HEK293 (cell line): ENCODE data around the gene TMEM45A.
"Not testable (repeated sequence)": the region's sequence is repeated elsewhere in the genome, so short reads cannot be mapped to it uniquely, and the experiment has no call there.

ENCODE experiments used
- CTCF ChIA-PET: fragments of 350-600 bp; formaldehyde crosslinking; extraction: SDS; loops from one replicate; lab custom pipeline; 2021; ENCODE audit warnings: antibody characterized with exemption; lab: Yijun Ruan, JAX
- POLR2A ChIA-PET: fragments of 300-600 bp; formaldehyde crosslinking; extraction: SDS; loops from one replicate; lab custom pipeline; 2020; ENCODE audit warnings: antibody characterized with exemption, inconsistent platforms; lab: Yijun Ruan, JAX
- H3K27ac ChIP-seq: fragments of 200-500 bp; sonication (Bioruptor generic); 2 replicates; pipeline ENCODE4 v1.5.1; 2014; ENCODE audit warnings: low read depth, low read length, control low read depth, inconsistent platforms; ENCODE audit errors: extremely low read depth
- H3K36me3 ChIP-seq, 2 experiments: fragments of 200-500 bp in 1 of 2; sonication (Bioruptor generic) in 1 of 2; 1 replicate in 1 of 2; 2 replicates in 1 of 2; pipeline ENCODE4 v1.5.1; 2014 to 2017; ENCODE audit warnings: inconsistent platforms in 2 of 2, low read length in 2 of 2; ENCODE audit not compliant: control insufficient read depth in 2 of 2, insufficient read depth in 1 of 2
- H3K4me1 ChIP-seq: fragments of 200-500 bp; sonication (Bioruptor generic); 2 replicates; pipeline ENCODE4 v1.5.1; 2014; ENCODE audit warnings: mild to moderate bottlenecking, low read length, inconsistent platforms; ENCODE audit not compliant: control insufficient read depth, insufficient read depth
- H3K4me3 ChIP-seq: 2 replicates; pipeline ENCODE4 v1.5.1; 2011; ENCODE audit warnings: low read depth, mild to moderate bottlenecking, control low read depth, low read length, moderate library complexity
- H3K9me3 ChIP-seq: fragments of 200-500 bp; sonication (Bioruptor generic); 2 replicates; pipeline ENCODE4 v1.5.1; 2014; ENCODE audit warnings: low read depth, low read length, inconsistent platforms; ENCODE audit not compliant: control insufficient read depth, insufficient read depth
- FEZF1 ChIP-seq: fragments of 450-650 bp; formaldehyde crosslinking; IDR thresholded peaks from 2 replicates; pipeline ENCODE4 v1.5.1; 2016; ENCODE audit warnings: missing biosample characterization, missing genetic modification characterization
- HIC1 ChIP-seq: fragments of 450-650 bp; formaldehyde crosslinking; IDR thresholded peaks from 2 replicates; pipeline ENCODE4 v1.5.1; 2016; ENCODE audit warnings: missing biosample characterization, missing genetic modification characterization
- HOXD13 ChIP-seq: sonication (generic); formaldehyde crosslinking; IDR thresholded peaks from 2 replicates; pipeline ENCODE4 v1.8.0; 2022; ENCODE audit warnings: missing genetic modification reagents, borderline replicate concordance
- IKZF3 ChIP-seq: fragments of 450-650 bp; IDR thresholded peaks from 2 replicates; pipeline ENCODE4 v1.5.0; 2018; ENCODE audit warnings: missing biosample characterization, mild to moderate bottlenecking, missing genetic modification characterization, moderate library complexity
- INSM2 ChIP-seq: fragments of 450-650 bp; formaldehyde crosslinking; IDR thresholded peaks from 2 replicates; pipeline ENCODE4 v1.5.1; 2016; ENCODE audit warnings: missing biosample characterization, missing genetic modification characterization
- KLF16 ChIP-seq: fragments of 450-650 bp; formaldehyde crosslinking; IDR thresholded peaks from 2 replicates; pipeline ENCODE4 v1.5.1; 2017; ENCODE audit warnings: missing biosample characterization, missing genetic modification characterization
- KLF17 ChIP-seq: fragments of 450-650 bp; formaldehyde crosslinking; IDR thresholded peaks from 2 replicates; pipeline ENCODE4 v1.5.1; 2016; ENCODE audit warnings: missing biosample characterization, missing genetic modification characterization
- KLF7 ChIP-seq: fragments of 450-650 bp; formaldehyde crosslinking; IDR thresholded peaks from 2 replicates; pipeline ENCODE4 v1.5.1; 2016; ENCODE audit warnings: missing biosample characterization, missing genetic modification characterization, borderline replicate concordance
- MZF1 ChIP-seq: fragments of 450-650 bp; formaldehyde crosslinking; IDR thresholded peaks from 2 replicates; pipeline ENCODE4 v1.5.1; 2017; ENCODE audit warnings: missing biosample characterization, missing genetic modification characterization, borderline replicate concordance
- OVOL3 ChIP-seq: fragments of 450-650 bp; formaldehyde crosslinking; IDR thresholded peaks from 2 replicates; pipeline ENCODE4 v1.5.1; 2016; ENCODE audit warnings: missing biosample characterization, missing genetic modification characterization
- SP2 ChIP-seq: fragments of 450-650 bp; formaldehyde crosslinking; IDR thresholded peaks from 2 replicates; pipeline ENCODE4 v1.5.1; 2016; ENCODE audit warnings: missing biosample characterization, missing genetic modification characterization
- TRIM28 ChIP-seq: IDR thresholded peaks from 2 replicates; pipeline ENCODE4 v1.6.1; 2011; ENCODE audit warnings: low read length, control low read depth, borderline replicate concordance
- ZBTB21 ChIP-seq: fragments of 450-650 bp; formaldehyde crosslinking; IDR thresholded peaks from 2 replicates; pipeline ENCODE4 v1.5.1; 2017; ENCODE audit warnings: missing biosample characterization, missing genetic modification characterization
- ZFP3 ChIP-seq: fragments of 450-650 bp; formaldehyde crosslinking; IDR thresholded peaks from 2 replicates; pipeline ENCODE4 v1.5.1; 2016; ENCODE audit warnings: low read depth, missing biosample characterization, missing genetic modification characterization
- ZFP37 ChIP-seq: fragments of 450-650 bp; formaldehyde crosslinking; IDR thresholded peaks from 2 replicates; pipeline ENCODE4 v1.5.1; 2016; ENCODE audit warnings: missing biosample characterization, missing genetic modification characterization
- ZNF16 ChIP-seq: fragments of 450-650 bp; formaldehyde crosslinking; IDR thresholded peaks from 2 replicates; pipeline ENCODE4 v1.5.1; 2016; ENCODE audit warnings: low read depth, missing biosample characterization, missing genetic modification characterization
- ZNF274 ChIP-seq, 2 experiments: fragments of 200-500 bp in 1 of 2; fragments of 450-650 bp in 1 of 2; sonication (Bioruptor generic) in 1 of 2; formaldehyde crosslinking in 1 of 2; IDR thresholded peaks; 2 replicates each; pipeline versions ENCODE4 v1.5.1 to v1.6.1; 2014 to 2016; ENCODE audit warnings: borderline replicate concordance in 1 of 2, inconsistent platforms in 1 of 2, low read length in 1 of 2, missing biosample characterization in 1 of 2, missing genetic modification characterization in 1 of 2
- ZNF37A ChIP-seq: fragments of 450-650 bp; IDR thresholded peaks from 2 replicates; pipeline ENCODE4 v1.5.1; 2018; ENCODE audit warnings: missing biosample characterization, missing genetic modification characterization
- ZNF404 ChIP-seq: fragments of 450-650 bp; formaldehyde crosslinking; IDR thresholded peaks from 2 replicates; pipeline ENCODE4 v1.5.1; 2017; ENCODE audit warnings: missing biosample characterization, missing genetic modification characterization
- ZNF548 ChIP-seq: fragments of 450-650 bp; formaldehyde crosslinking; IDR thresholded peaks from 2 replicates; pipeline ENCODE4 v1.5.1; 2016; ENCODE audit warnings: missing biosample characterization, missing genetic modification characterization
- ZNF549 ChIP-seq: fragments of 450-650 bp; IDR thresholded peaks from 2 replicates; pipeline ENCODE4 v1.5.1; 2018; ENCODE audit warnings: missing biosample characterization, missing genetic modification characterization, mild to moderate bottlenecking, inconsistent platforms, moderate library complexity
- ZNF561 ChIP-seq: fragments of 450-650 bp; IDR thresholded peaks from 2 replicates; pipeline ENCODE4 v1.5.1; 2018; ENCODE audit warnings: missing biosample characterization, missing genetic modification characterization, borderline replicate concordance
- ZNF658 ChIP-seq: fragments of 450-650 bp; formaldehyde crosslinking; IDR thresholded peaks from 2 replicates; pipeline ENCODE4; 2016; ENCODE audit warnings: missing biosample characterization, missing genetic modification characterization
- ZSCAN16 ChIP-seq: fragments of 450-650 bp; formaldehyde crosslinking; IDR thresholded peaks from 2 replicates; pipeline ENCODE4 v1.5.1; 2016; ENCODE audit warnings: missing biosample characterization, missing genetic modification characterization

TMEM45A gene

GRCh38 chr3:100500320-100500880 lies 8.0 kb downstream of the TMEM45A start (continued):
- TF ChIP-seq ZNF658 (tag by site-specific recombination) (no peak), ZNF549 (tag by site-specific recombination) (no peak), ZNF561 (tag by site-specific recombination) (0 out of 2 replicates have a peak, but pooled peaks have one; percentile 27), KLF16 (tag by site-specific recombination) (no peak), TRIM28 (peak; percentile 67; the same call in 1 of the 2 replicates), ZNF16 (tag by site-specific recombination) (no peak), FEZF1 (peak; percentile 12; the same call in 1 of the 2 replicates)

GRCh38 chr3:100503448-100503847 lies 11.0 kb downstream of the TMEM45A start:
- no peaks in the 10 kb centered on the region for H3K9me3 ChIP-seq
- H3K27ac ChIP-seq: no peak overlapping the region
- no peaks in the 10 kb centered on the region for H3K36me3 ChIP-seq
- TF ChIP-seq ZNF274 (IDR thresholded peaks at IDR 0.05; ENCODE audit: low read length) (no peak), ZNF274 (tag by site-specific recombination; IDR thresholded peaks at IDR 0.05; ENCODE audit: borderline replicate concordance) (no peak), ZNF548 (no peak), KLF17 (tag by site-specific recombination) (no peak), ZNF404 (tag by site-specific recombination) (no peak), ZFP3 (tag by site-specific recombination) (no peak), INSM2 (tag by site-specific recombination) (no peak), OVOL3 (tag by site-specific recombination) (no peak), ZNF37A (tag by site-specific recombination) (no peak), KLF7 (no peak), HOXD13 (no peak), IKZF3 (tag by site-specific recombination) (no peak), ZFP37 (no peak), ZSCAN16 (no peak), SP2 (no peak), HIC1 (no peak)
- ChIA-PET CTCF (no interaction called here), POLR2A (no interaction called here)
- no peaks in the 10 kb centered on the region for H3K4me1 ChIP-seq
- H3K4me3 ChIP-seq: no peak overlapping the region

GRCh38 chr3:100506355-100506754 lies 13.9 kb downstream of the TMEM45A start:
- no peak for TF ChIP-seq KLF7
- no peak for TF ChIP-seq MZF1 (tag by site-specific recombination)
- TF ChIP-seq ZBTB21 (tag by site-specific recombination): no peak
- TF ChIP-seq ZNF404 (tag by site-specific recombination): no peak
- H3K9me3 ChIP-seq: no peaks in the 10 kb centered on the region
- CTCF ChIA-PET: no interaction called here
- H3K4me1 ChIP-seq: no peaks in the 10 kb centered on the region
- POLR2A ChIA-PET: no interaction called here
- H3K27ac ChIP-seq: no peak overlapping the region
- no peak overlapping the region for H3K4me3 ChIP-seq
- no peaks in the 10 kb centered on the region for H3K36me3 ChIP-seq

GRCh38 chr3:100509818-100510217 lies 17.4 kb downstream of the TMEM45A start:
- H3K27ac ChIP-seq, H3K4me3 ChIP-seq, H3K9me3 ChIP-seq, POLR2A ChIA-PET, H3K36me3 ChIP-seq, CTCF ChIA-PET, H3K4me1 ChIP-seq: not testable (repeated sequence)
